ENCODE measurements around the gene OR5B3.

DNA sequence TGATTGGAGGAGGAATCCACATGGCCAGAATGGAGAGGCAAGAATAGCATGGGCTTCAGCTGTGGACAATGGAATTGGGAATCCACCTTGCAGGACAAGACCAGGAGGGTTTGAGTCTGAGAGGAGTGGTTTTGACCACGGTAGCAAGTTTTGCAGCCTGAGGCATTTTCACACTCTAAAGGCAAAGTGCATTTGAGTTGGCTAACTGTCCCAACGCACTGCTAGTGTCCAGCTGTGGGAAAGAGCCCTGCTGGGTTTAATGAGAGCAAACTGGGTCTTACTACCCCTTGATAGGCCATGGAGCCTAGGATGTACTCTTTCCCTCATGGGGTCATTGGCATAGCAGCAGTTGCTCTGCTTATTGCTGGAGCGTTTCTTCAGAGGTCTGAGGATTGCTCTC is 21.3 kb upstream of the OR5B3 start, which contains the start of gene OR5B2:
- TF ChIP-seq, protein P1, sequence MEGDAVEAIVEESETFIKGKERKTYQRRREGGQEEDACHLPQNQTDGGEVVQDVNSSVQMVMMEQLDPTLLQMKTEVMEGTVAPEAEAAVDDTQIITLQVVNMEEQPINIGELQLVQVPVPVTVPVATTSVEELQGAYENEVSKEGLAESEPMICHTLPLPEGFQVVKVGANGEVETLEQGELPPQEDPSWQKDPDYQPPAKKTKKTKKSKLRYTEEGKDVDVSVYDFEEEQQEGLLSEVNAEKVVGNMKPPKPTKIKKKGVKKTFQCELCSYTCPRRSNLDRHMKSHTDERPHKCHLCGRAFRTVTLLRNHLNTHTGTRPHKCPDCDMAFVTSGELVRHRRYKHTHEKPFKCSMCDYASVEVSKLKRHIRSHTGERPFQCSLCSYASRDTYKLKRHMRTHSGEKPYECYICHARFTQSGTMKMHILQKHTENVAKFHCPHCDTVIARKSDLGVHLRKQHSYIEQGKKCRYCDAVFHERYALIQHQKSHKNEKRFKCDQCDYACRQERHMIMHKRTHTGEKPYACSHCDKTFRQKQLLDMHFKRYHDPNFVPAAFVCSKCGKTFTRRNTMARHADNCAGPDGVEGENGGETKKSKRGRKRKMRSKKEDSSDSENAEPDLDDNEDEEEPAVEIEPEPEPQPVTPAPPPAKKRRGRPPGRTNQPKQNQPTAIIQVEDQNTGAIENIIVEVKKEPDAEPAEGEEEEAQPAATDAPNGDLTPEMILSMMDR (conservative IDR thresholded peaks at IDR 0.05; ENCODE audit: low read length) = no peak
- TF ChIP-seq EZH2phosphoT487 (IDR thresholded peaks at IDR 0.05; ENCODE audit: borderline replicate concordance, low read depth, low read length) = no peak
